Activated naive CD4-positive, alpha-beta T cell treated with anti-CD3 and anti-CD28 coated beads, Interleukin-2, amount 10 ng/mL, durations not matched to agents 7 days and 5 days (primary cell): ENCODE results near the gene C2orf92.
"Not testable (repeated sequence)": the region's sequence is repeated elsewhere in the genome, so short reads cannot be mapped to it uniquely, and the experiment has no call there.

Experiments
- CTCF ChIA-PET: fragments of 350-600 bp; sonication (Branson Sonifier 250); formaldehyde crosslinking; loops from one replicate; lab custom pipeline; 2021; ENCODE audit warnings: antibody characterized with exemption; lab: Charles Lee
- DNase-seq: peaks from one replicate; pipeline ENCODE4 v3.0.0-alpha.2; 2020
- H3K27ac Mint-ChIP-seq: one replicate; pipeline ENCODE4 v1.8.0; 2021; ENCODE audit warnings: mild to moderate bottlenecking, moderate library complexity, mixed read lengths
- H3K27me3 Mint-ChIP-seq: one replicate; pipeline ENCODE4 v1.8.0; 2021; ENCODE audit warnings: mild to moderate bottlenecking, mixed read lengths
- H3K36me3 Mint-ChIP-seq: one replicate; pipeline ENCODE4 v1.8.0; 2021; ENCODE audit warnings: mixed read lengths
- H3K4me1 Mint-ChIP-seq: one replicate; pipeline ENCODE4 v1.8.0; 2021; ENCODE audit warnings: mixed read lengths
- H3K4me3 Mint-ChIP-seq: one replicate; pipeline ENCODE4 v1.8.0; 2021; ENCODE audit warnings: mild to moderate bottlenecking, moderate library complexity, mixed read lengths
- H3K9me3 Mint-ChIP-seq: one replicate; pipeline ENCODE4 v1.8.0; 2021; ENCODE audit warnings: mixed read lengths

Gene C2orf92

GRCh38 chr2:97706708-97707345 is 37.3 kb downstream of the C2orf92 start:
- peaks cover 23% of the 10 kb centered on the region for H3K4me1 Mint-ChIP-seq
- H3K27me3 Mint-ChIP-seq: peaks cover 13% of the 10 kb centered on the region
- H3K9me3 Mint-ChIP-seq: no peaks in the 10 kb centered on the region
- H3K27ac Mint-ChIP-seq: no peak overlapping the region
- DNase-seq: no peak
- H3K4me3 Mint-ChIP-seq: no peak overlapping the region
- H3K36me3 Mint-ChIP-seq: peaks cover 2% of the 10 kb centered on the region
- CTCF ChIA-PET: interaction anchor here (0.8 to 6.5 kb wide), 6 partner anchors 9 to 43 kb away, joined by 3 to 56 read pairs (median 6); partner anchors contain the start of gene ACTR1B

GRCh38 chr2:97707362-97708047 is 38.0 kb downstream of the C2orf92 start:
- CTCF ChIA-PET: interaction anchor here (0.8 to 6.5 kb wide), 6 partner anchors 9 to 41 kb away, joined by 3 to 56 read pairs (median 6); no protein-coding TSS in a partner anchor
- Mint-ChIP-seq H3K4me1 (peaks cover 30% of the 10 kb centered on the region), H3K27me3 (peaks cover 13% of the 10 kb centered on the region), H3K36me3 (peaks cover 2% of the 10 kb centered on the region), H3K27ac (no peak overlapping the region), H3K9me3 (no peaks in the 10 kb centered on the region), H3K4me3 (no peak overlapping the region)
- DNase-seq: no peak

- Mint-ChIP-seq H3K4me1 (peaks cover 35% of the 10 kb centered on the region), H3K27ac (no peak overlapping the region), H3K27me3 (peaks cover 13% of the 10 kb centered on the region), H3K36me3 (peaks cover 2% of the 10 kb centered on the region), H3K9me3 (no peaks in the 10 kb centered on the region), H3K4me3 (no peak overlapping the region)
- no peak for DNase-seq
- CTCF ChIA-PET: interaction anchor here (0.8 to 6.5 kb wide), 8 partner anchors 10 to 117 kb away, joined by 3 to 56 read pairs (median 6); no protein-coding TSS in a partner anchor
Measured at GRCh38 chr2:97708048-97708380, 38.5 kb downstream of the C2orf92 start.

- Mint-ChIP-seq H3K4me3 (no peak overlapping the region), H3K36me3 (peaks cover 6% of the 10 kb centered on the region), H3K27ac (no peak overlapping the region), H3K27me3 (peaks cover 13% of the 10 kb centered on the region), H3K9me3 (no peaks in the 10 kb centered on the region), H3K4me1 (peaks cover 40% of the 10 kb centered on the region)
- no peak for DNase-seq
- CTCF ChIA-PET: interaction anchor here (0.8 to 6.5 kb wide), 7 partner anchors 11 to 118 kb away, joined by 3 to 56 read pairs (median 6); no protein-coding TSS in a partner anchor
Measured at GRCh38 chr2:97708608-97709007, 39.1 kb downstream of the C2orf92 start.

- peak overlapping the region; percentile 83 for H3K27ac Mint-ChIP-seq
- peak overlapping the region; percentile 32 for H3K4me3 Mint-ChIP-seq
Measured at GRCh38 chr2:97711394-97711711, 41.8 kb downstream of the C2orf92 start.

GRCh38 chr2:97712175-97712574 is 42.7 kb downstream of the C2orf92 start:
- CTCF ChIA-PET: interaction anchor here (0.8 to 4.2 kb wide), 6 partner anchors 13 to 121 kb away, joined by 3 to 31 read pairs (median 10); partner anchors contain the start of gene ACTR1B
- Mint-ChIP-seq H3K36me3 (peaks cover 37% of the 10 kb centered on the region), H3K4me1 (peaks cover 66% of the 10 kb centered on the region), H3K27ac (peak overlapping the region; percentile 38), H3K4me3 (peak overlapping the region; percentile 85)
- not testable (repeated sequence) for H3K27me3 Mint-ChIP-seq, H3K9me3 Mint-ChIP-seq
- peak; percentile 6 for DNase-seq

More at GRCh38 chr2:97711394-97711711, 41.8 kb downstream of the C2orf92 start:
- DNase-seq: no peak
- CTCF ChIA-PET: interaction anchor here (0.8 to 6.5 kb wide), 5 partner anchors 13 to 673 kb away, joined by 3 to 56 read pairs (median 4); no protein-coding TSS in a partner anchor
- peaks cover 30% of the 10 kb centered on the region for H3K36me3 Mint-ChIP-seq
- H3K27me3 Mint-ChIP-seq: peaks cover 13% of the 10 kb centered on the region
- peaks cover 58% of the 10 kb centered on the region for H3K4me1 Mint-ChIP-seq
- H3K9me3 Mint-ChIP-seq: no peaks in the 10 kb centered on the region

GRCh38 chr2:97712693-97713295 is 43.3 kb downstream of the C2orf92 start:
- Mint-ChIP-seq H3K27me3 (peaks cover under 1% of the 10 kb centered on the region), H3K4me1 (peaks cover 72% of the 10 kb centered on the region), H3K27ac (peak overlapping the region; percentile 96), H3K9me3 (no peaks in the 10 kb centered on the region), H3K36me3 (peaks cover 41% of the 10 kb centered on the region), H3K4me3 (peak overlapping the region; percentile 85)
- DNase-seq: no peak
- CTCF ChIA-PET: interaction anchor here (0.8 to 4.2 kb wide), 6 partner anchors 13 to 122 kb away, joined by 3 to 31 read pairs (median 10); partner anchors contain the start of gene ACTR1B

- Mint-ChIP-seq H3K36me3 (peaks cover 47% of the 10 kb centered on the region), H3K9me3 (no peaks in the 10 kb centered on the region), H3K4me3 (peak within 1 kb of the TSS; percentile 85), H3K27ac (peak within 1 kb of the TSS; percentile 96), H3K27me3 (no peaks in the 10 kb centered on the region), H3K4me1 (peaks cover 79% of the 10 kb centered on the region)
- CTCF ChIA-PET: interaction anchor here (0.7 to 4.2 kb wide), 8 partner anchors 10 to 122 kb away, joined by 3 to 31 read pairs (median 8); partner anchors contain the start of gene ACTR1B
- peak; percentile 79 for DNase-seq
Measured at GRCh38 chr2:97713296-97714083, 44.0 kb downstream of the C2orf92 start, which contains the start of gene ZAP70. Gene ZAP70 (plus strand): TSS chr2:97713576. CDS start chr2:97724037, 10,461 bp downstream.

GRCh38 chr2:97714084-97714949 is 44.8 kb downstream of the C2orf92 start:
- Mint-ChIP-seq H3K4me1 (peaks cover 88% of the 10 kb centered on the region), H3K9me3 (no peaks in the 10 kb centered on the region), H3K27me3 (no peaks in the 10 kb centered on the region), H3K4me3 (peak overlapping the region; percentile 85), H3K27ac (peak overlapping the region; percentile 96), H3K36me3 (peaks cover 55% of the 10 kb centered on the region)
- CTCF ChIA-PET: interaction anchor here (0.7 to 4.2 kb wide), 8 partner anchors 11 to 50 kb away, joined by 3 to 31 read pairs (median 7); partner anchors contain the start of gene ACTR1B
- DNase-seq: peak; percentile 37

- CTCF ChIA-PET: interaction anchor here (1.1 to 4.2 kb wide), 5 partner anchors 12 to 33 kb away, joined by 4 to 31 read pairs (median 9); no protein-coding TSS in a partner anchor
- H3K27me3 Mint-ChIP-seq: no peaks in the 10 kb centered on the region
- peaks cover 60% of the 10 kb centered on the region for H3K36me3 Mint-ChIP-seq
- peak overlapping the region; percentile 85 for H3K4me3 Mint-ChIP-seq
- peaks cover 88% of the 10 kb centered on the region for H3K4me1 Mint-ChIP-seq
- no peaks in the 10 kb centered on the region for H3K9me3 Mint-ChIP-seq
- peak overlapping the region; percentile 96 for H3K27ac Mint-ChIP-seq
- peak; percentile 16 for DNase-seq
Measured at GRCh38 chr2:97714950-97715652, 45.6 kb downstream of the C2orf92 start.

GRCh38 chr2:97715951-97716694 is 46.6 kb downstream of the C2orf92 start:
- H3K36me3 Mint-ChIP-seq: peaks cover 69% of the 10 kb centered on the region
- CTCF ChIA-PET: interaction anchor here (4.2 kb wide), 1 partner anchor 26 kb away, joined by 31 read pairs; no protein-coding TSS in a partner anchor
- peak overlapping the region; percentile 85 for H3K4me3 Mint-ChIP-seq
- peaks cover 90% of the 10 kb centered on the region for H3K4me1 Mint-ChIP-seq
- peak; percentile 18 for DNase-seq
- no peaks in the 10 kb centered on the region for H3K9me3 Mint-ChIP-seq
- peak overlapping the region; percentile 96 for H3K27ac Mint-ChIP-seq
- no peaks in the 10 kb centered on the region for H3K27me3 Mint-ChIP-seq
